NCI-H2171 (cell line): ENCODE results near the gene RPS28.
A peak's percentile ranks its signal among the peaks of the same experiment; 100 is the strongest.
"Not testable (repeated sequence)": the region's sequence is repeated elsewhere in the genome, so short reads cannot be mapped to it uniquely, and the experiment has no call there.

Source experiments
- DNase-seq: peaks from one replicate; lab custom pipeline; 2025; lab: John Stamatoyannopoulos, UW

RPS28 gene

DNA sequence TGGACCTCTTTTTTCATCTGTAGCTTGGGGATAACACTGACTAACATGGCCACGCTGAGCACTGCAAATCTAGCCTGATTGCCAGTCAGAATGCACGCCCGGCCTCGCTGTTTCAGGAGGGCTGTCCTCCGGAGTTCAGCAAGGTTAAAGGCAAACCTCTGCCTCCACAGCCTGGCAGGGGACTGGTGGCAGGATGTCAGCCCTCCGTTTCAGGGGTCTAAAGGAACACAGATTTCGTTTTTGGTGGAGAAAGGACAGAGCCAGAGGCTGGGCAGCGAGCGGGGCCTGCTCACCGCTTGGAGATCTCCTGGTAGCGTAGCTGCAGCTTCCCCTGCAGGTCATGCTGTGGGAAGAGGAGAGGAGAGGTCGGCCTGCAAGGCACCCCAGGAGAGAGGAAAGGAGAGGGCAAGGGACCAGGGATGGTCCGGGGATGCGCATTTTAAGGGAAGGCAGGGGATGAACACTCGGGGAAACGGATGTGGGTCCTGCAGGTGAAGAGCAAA is 681 bp upstream of the RPS28 start:
- no peak for DNase-seq

- DNase-seq: no peak
Observed at GRCh38 chr19:8321986-8322637, 816 bp downstream of the RPS28 start.

- DNase-seq: no peak
Observed at GRCh38 chr19:8322638-8322997, 1.3 kb downstream of the RPS28 start.

- DNase-seq: no peak
Observed at GRCh38 chr19:8323781-8324185, 2.5 kb downstream of the RPS28 start.

DNA sequence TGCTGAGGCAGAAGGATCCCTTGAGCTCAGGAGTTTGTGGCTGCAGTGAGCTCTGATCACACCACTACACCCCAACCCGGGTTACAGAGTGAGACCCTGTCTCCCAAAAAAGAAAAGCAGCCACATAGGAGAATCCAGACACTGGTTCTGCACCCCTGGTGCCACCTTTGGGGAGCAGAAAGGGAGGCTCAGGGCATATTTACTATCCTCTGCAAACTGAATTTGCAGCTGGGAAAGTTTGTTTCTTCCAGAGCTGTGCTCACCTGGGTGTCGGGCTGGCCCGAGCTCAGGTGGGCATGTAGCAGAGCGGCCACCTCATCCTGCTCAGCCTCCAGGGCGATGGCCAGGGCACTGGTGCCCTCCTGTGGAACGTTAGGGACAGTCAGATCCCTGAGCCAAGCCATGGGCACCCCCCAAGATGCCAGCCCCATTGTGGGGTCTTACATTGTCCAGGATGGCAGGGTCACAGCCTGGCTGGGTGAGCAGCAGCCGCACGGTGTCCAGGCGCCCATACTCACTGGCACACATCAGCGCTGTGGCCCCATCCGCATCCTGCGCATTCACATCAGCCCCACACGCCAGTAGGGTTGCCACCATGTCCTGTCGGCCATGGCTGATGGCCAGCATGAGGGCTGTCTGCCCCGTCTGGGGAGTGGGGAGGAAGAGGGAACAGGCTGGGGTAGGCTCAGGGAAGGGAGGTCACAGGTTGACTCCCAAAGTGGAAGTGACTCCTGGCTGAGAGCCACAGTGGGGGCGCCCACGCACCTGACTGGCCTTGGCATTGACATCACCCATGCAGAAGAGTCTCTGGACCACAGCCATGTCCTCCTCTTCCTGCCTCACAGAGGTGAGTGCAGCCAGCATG is 3.1 kb downstream of the RPS28 start:
- DNase-seq: no peak

GRCh38 chr19:8325454-8325853 is 4.2 kb downstream of the RPS28 start:
- no peak for DNase-seq

DNA sequence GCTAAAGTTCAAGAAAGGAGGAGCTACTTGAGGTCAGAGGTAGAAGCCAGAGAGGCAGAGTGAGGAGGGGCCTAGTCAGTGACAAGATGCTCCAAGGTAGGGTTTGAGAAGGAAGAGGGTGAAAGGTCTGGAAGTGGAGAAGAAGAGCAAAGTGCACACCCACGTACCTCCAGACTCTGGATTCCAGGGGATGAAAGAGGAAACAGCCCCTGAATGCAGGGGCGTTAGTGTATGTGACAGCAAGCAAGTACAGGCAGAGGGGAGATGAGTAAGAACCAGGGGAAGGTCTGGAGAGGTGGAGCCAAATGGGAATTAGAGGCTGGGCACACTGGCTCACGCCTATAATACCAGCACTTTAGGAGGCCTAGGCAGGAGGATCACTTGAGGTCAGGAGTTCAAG is 8.7 kb downstream of the RPS28 start:
- no peak for DNase-seq

- no peak for DNase-seq
Observed at GRCh38 chr19:8331263-8331845, 10.1 kb downstream of the RPS28 start.

GRCh38 chr19:8332976-8333766 is 11.9 kb downstream of the RPS28 start:
- DNase-seq: no peak

- no peak for DNase-seq
Observed at GRCh38 chr19:8333767-8334457, 12.6 kb downstream of the RPS28 start.

DNA sequence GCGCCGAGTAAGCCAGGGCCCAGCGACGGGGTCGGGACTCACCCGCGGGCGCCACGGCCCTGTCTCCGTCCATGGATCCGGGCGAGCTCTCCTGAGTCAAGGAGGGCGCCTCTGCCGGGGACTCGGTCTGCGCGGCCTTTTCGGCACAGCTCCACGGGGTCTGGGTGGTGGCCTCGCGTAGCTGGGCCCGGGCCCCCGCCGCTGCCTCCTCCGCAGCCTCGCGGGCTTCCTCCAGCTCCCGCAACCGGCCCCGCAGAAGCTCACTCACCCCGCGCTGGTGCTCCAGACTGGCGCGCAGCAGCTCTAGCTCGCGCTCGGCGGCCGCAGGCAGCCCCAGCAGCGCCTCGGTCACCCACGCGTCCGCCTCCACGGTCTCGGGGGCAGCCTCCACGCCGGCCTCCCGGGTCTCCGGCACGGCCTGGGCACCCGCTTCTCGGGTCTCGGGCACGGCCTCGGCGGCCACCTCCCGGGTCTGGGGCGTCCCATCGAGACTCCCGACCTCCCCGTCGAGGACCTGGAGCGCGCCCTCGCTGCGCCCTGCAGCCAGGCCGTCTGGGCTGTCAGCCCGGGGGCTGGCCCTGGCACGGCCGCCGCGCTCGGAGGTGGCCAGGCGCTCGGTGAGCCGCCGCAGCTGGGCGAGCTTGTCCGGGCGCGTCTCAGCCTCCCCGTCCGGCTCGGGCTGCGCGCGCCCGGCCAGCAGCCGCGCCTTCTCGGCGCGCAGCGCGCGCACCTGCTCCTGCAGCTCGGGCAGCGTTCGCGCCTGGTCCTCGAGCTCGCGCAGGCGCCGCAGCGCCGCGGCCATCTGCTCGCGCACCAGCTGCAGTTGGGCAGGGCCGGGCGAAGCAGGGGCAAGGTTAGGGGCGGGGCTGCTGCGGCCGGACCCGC is 13.4 kb downstream of the RPS28 start:
- peak; percentile 66 for DNase-seq

- DNase-seq: no peak
Observed at GRCh38 chr19:8335343-8336071, 14.2 kb downstream of the RPS28 start.

DNA sequence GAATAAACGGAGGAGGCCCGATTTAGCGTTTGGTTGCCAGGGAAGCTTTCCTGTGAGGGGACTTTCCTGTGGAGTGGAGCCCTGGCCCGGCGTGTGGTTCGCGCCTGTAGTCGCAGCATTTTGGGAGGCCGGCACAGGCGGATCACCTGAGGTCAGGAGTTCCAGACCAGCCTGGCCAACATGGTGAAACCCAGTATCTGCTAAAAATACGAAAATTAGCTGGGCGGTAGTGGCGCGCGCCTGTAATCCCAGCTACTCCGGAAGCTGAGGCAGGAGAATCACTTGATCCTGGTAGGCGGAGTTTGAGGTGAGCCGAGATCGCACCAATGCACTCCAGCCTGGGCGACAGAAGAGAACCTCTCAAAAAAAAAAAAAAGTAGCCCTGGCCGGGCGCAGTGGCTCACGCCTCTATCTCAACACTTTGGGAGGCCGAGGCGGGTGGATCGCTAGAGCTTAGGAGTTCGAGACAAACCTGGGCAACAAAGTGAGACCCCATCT is 14.8 kb downstream of the RPS28 start:
- DNase-seq: no peak

DNA sequence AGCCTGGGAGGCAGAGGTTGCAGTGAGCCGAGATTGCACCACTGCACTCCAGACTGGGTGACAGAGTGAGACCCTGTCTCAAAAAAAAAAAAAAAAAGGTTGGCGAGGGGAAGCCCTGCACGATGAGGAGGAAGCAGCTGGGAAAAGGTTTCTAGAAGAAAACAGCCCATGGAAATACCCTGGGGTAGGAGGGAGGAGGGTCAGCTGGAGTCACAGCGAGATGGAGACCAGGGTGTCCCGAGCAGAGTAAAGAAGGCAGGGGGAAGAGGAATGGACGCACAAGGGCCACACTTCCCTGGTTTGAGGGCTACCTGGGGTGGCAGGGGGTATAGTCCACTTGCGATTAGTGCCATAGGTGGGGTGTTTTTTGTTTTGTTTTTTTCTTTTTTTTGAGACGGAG is 15.4 kb downstream of the RPS28 start:
- no peak for DNase-seq

DNA sequence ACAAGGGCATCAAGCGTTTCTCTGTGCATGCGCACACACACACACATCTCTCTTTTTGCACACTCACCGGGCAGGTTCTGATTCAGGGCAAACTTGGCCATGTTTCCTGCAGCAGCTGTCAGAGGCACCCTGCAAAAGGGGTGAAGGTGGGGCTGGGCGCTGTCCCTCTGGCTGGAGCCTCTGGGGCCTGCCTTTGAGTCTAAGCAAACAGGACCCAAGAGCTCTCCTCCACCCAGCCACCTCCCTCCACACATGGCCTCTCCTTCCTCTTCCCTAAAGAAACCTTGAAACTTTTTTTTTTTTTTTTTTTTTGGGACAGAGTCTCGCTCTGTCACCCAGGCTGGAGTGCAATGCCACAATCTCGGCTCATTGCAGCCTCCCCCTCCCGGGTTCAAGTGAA is 16.4 kb downstream of the RPS28 start:
- no peak for DNase-seq

- no peak for DNase-seq
Observed at GRCh38 chr19:8338835-8339234, 17.5 kb downstream of the RPS28 start.

- DNase-seq: no peak
Observed at GRCh38 chr19:8340341-8341096, 19.2 kb downstream of the RPS28 start.

- DNase-seq: not testable (repeated sequence)
Observed at GRCh38 chr19:8341504-8341903, 20.2 kb downstream of the RPS28 start.

DNA sequence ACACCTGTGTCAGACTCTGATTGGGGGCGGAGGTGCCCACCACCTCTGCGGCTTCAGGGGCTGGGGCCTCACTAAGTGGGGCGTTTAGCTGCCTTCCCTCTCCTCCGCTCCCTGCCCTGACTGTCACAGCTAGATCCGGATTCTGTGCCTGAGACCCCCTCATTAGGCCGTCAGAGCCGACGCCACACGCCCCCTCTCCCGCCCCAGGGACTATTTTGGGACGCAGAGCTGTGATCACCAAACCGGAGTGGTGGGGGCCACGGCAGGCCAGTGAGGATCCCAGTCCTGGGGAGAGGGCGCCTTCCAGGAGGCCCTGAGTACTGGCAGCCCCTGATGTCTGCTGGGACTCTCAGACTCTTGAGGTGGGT is 21.0 kb downstream of the RPS28 start:
- no peak for DNase-seq
